ENCODE data around the gene KRTAP4-12.

- no peak for TF ChIP-seq CTCF (IDR thresholded peaks at IDR 0.05)
- TF ChIP-seq POLR2AphosphoS5 (IDR thresholded peaks at IDR 0.05) = no peak
- no peak for TF ChIP-seq POLR2A (IDR thresholded peaks at IDR 0.05)
Observed at GRCh38 chr17:41101586-41102259, 22.3 kb downstream of the KRTAP4-12 start, which contains the start of gene KRTAP4-16.
